AG09309 (cell line): ENCODE data around the gene CNOT3.
"Not testable (repeated sequence)": the region's sequence is repeated elsewhere in the genome, so short reads cannot be mapped to it uniquely, and the experiment has no call there.

ENCODE experiments used
- DNase-seq: peaks from one replicate; pipeline ENCODE4 v3.0.0-alpha.2; 2010; ENCODE audit warnings: low read depth
- H3K4me3 ChIP-seq: 2 replicates; pipeline ENCODE4 v1.5.1; 2011; ENCODE audit warnings: mild to moderate bottlenecking, low read depth, low read length, moderate library complexity; ENCODE audit not compliant: control insufficient read depth
- TF ChIP-seq, protein P1 (sequence below): IDR thresholded peaks from 2 replicates; pipeline ENCODE4 v1.5.1; 2011; ENCODE audit warnings: mild to moderate bottlenecking, low read depth, low read length, inconsistent platforms; ENCODE audit not compliant: insufficient read depth, control insufficient read depth; ENCODE audit errors: missing control alignments

The CNOT3 gene

DNA sequence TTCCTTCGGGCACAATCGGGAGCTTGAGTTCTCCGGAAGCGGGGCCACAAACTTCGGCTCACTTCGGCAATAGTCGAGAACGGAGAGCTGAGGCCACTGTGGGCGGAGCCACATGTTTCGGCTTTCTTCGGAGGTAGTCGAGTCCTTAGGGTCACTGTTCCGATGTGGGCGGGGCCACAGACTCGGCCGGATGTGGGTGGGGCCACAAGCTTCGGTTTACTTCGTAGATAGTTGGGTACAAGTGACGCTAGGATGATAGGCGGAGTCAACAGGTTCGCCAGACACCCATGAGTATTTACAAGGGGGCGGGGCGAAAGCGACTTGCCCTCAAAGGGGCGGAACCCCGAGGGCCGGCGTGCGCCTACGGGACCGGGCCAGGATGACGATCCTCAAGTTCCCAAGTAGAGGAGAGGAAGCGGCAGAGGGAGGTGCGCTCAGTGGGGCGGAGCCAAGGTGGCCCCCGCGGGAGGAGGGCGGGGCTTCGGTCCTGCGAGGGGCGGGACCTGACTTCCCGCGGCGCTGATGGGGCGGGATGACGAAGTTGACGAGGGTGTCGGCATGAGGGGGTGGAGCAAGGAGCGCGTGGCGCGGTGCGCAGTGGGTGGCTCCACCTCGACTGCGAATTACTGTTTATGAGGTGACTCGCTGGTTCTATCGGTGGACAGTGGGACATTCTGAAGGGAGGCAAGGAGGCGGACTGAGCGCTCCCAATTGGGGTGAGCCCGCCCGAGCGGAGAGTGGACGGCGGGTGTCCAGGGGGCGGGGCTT lies 52.4 kb downstream of the CNOT3 start:
- TF ChIP-seq, protein P1, sequence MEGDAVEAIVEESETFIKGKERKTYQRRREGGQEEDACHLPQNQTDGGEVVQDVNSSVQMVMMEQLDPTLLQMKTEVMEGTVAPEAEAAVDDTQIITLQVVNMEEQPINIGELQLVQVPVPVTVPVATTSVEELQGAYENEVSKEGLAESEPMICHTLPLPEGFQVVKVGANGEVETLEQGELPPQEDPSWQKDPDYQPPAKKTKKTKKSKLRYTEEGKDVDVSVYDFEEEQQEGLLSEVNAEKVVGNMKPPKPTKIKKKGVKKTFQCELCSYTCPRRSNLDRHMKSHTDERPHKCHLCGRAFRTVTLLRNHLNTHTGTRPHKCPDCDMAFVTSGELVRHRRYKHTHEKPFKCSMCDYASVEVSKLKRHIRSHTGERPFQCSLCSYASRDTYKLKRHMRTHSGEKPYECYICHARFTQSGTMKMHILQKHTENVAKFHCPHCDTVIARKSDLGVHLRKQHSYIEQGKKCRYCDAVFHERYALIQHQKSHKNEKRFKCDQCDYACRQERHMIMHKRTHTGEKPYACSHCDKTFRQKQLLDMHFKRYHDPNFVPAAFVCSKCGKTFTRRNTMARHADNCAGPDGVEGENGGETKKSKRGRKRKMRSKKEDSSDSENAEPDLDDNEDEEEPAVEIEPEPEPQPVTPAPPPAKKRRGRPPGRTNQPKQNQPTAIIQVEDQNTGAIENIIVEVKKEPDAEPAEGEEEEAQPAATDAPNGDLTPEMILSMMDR = no peak
- H3K4me3 ChIP-seq = peak overlapping the region; percentile 85
- peak; percentile 100 for DNase-seq

DNA sequence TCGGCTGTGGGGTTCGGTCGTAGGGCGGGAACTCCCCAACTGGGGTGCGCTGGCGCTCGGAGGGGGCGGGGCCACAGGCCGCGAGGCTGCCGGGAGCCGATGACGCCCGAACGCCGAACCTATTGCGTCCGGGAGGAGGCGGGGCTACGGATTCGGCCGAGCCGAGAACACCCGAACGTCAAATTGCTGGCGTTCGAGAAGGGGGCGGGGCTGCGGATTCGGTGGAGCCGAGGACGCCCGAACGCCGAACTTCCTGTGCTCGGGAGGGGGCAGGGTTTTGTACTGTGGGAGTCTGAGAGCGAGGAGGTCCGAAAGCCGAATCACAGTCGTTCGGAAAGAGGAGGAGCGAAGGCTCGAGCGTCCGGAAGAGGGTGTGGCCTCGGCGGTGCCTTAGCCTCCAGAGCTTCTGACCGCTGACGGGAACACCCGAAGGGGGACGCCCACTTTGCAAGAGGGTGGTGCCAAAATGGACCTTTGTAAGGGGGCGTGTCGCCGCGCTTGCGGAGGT lies 53.0 kb downstream of the CNOT3 start:
- peak overlapping the region; percentile 76 for H3K4me3 ChIP-seq
- TF ChIP-seq, protein P1 = no peak
- peak; percentile 97 for DNase-seq

DNA sequence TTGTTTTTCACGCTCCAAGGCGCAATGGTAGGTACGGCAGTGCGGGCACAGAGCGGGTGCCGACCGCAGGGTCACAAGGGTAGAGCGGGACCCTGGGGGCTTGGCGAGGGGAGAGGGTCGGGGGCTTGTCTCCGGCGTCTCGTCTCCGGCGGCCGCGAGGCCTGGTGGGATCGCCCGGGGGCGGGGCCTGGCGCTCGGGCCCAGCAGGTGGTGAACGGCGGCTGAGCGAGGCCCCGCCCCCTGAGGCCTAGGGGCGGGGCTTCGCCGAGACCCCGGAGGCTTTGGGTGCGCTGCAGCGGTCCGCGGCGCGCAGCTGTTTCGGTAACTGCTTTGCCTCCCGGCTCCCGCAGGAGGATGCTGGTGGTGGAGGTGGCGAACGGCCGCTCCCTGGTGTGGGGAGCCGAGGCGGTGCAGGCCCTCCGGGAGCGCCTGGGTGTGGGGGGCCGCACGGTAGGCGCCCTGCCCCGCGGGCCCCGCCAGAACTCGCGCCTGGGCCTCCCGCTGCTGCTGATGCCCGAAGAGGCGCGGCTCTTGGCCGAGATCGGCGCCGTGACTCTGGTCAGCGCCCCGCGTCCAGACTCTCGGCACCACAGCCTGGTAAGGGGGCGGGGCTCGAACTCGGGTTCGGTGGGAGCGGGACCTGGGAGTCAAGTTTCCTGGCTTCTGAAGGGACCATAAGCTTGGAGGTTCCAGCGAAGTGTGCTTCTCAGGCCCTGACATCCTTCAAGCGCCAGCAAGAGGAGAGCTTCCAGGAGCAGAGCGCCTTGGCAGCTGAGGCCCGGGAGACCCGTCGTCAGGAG lies 53.6 kb downstream of the CNOT3 start, which contains the start of gene TSEN34:
TSS of gene TSEN34 (plus strand) at position 298 of the 800 bp plus-strand sequence. CDS start at position 355, 57 bp downstream.
- TF ChIP-seq, protein P1 = no peak
- DNase-seq = no peak
- H3K4me3 ChIP-seq = peak within 1 kb of the TSS; percentile 76

DNA sequence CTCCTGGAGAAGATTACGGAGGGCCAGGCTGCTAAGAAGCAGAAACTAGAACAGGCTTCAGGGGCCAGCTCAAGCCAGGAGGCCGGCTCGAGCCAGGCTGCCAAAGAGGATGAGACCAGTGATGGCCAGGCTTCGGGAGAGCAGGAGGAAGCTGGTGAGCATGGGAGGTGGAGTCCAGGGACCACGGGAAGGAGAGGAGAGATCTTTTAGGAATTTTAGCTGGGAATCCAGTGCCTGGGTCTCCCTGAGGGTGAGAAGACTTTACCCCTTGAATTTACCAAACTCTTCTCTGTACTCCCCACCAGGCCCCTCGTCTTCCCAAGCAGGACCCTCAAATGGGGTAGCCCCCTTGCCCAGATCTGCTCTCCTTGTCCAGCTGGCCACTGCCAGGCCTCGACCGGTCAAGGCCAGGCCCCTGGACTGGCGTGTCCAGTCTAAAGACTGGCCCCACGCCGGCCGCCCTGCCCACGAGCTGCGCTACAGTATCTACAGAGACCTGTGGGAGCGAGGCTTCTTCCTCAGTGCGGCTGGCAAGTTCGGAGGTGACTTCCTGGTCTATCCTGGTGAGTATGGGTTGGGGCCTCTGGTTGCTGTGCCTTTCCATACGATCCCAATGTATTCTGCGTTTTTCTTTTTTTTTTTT lies 54.4 kb downstream of the CNOT3 start:
- no peak for DNase-seq
- TF ChIP-seq, protein P1 = no peak
- peak overlapping the region; percentile 76 for H3K4me3 ChIP-seq

DNA sequence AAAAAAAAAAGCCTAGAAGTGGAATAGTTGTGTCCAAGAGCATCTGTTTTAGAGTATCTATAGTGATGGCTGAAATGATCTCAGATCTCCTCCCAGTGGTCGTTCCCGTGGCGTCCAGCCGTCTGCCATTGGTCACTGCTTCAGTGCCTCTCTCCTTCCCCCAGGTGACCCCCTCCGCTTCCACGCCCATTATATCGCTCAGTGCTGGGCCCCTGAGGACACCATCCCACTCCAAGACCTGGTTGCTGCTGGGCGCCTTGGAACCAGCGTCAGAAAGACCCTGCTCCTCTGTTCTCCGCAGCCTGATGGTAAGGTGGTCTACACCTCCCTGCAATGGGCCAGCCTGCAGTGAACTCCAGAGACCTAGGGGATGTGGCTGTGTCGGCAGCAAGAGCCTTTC lies 55.4 kb downstream of the CNOT3 start:
- DNase-seq = no peak
- TF ChIP-seq, protein P1 = no peak
- H3K4me3 ChIP-seq = no peak overlapping the region

DNA sequence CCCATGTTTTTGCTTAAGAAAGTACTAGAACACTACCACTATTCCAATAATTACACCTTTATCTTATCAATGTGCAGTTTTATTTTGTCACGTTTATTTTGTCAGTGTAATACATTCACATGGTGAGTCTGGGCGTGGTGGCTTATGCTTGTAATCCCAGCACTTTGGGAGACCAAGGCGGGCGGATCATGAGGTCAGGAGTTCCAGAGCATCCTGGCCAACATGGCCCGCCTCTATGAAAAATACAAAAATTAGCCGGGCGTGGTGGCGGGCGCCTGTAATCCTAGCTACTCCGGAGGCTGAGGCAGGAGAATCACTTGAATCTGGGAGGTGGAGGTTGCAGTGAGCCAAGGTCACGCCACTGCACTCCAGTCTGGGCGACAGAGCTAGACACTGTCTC lies 56.9 kb downstream of the CNOT3 start:
- DNase-seq = not testable (repeated sequence)

DNA sequence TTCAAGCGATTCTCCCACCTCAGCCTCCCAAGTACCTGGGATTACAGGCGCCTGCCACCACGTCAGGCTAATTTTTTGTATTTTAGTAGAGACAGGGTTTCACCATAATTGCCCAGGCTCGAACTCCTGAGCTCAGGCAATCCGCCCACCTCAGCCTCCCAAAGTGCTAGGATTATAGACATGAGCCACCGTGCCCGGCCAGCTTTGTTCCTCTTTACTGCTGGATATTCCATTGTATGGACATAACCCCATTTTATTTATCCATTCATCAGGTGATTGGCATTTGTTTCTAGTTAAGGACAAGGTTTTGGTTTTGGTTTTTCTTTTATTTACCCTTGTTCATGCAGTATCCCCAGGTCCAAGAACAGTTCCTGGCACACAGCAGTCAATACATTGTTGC lies 59.0 kb downstream of the CNOT3 start:
- no peak overlapping the region for H3K4me3 ChIP-seq
- DNase-seq = no peak
- TF ChIP-seq, protein P1 = no peak

More for the DNA sequence above, 56.9 kb downstream of the CNOT3 start:
- not testable (repeated sequence) for H3K4me3 ChIP-seq
